GM18498 (cell line): Measurements from ENCODE around the gene TMEM181.
"Not testable (repeated sequence)": the region's sequence is repeated elsewhere in the genome, so short reads cannot be mapped to it uniquely, and the experiment has no call there.

Experiments
- ATAC-seq: cut with Tn5 transposase; IDR thresholded peaks from one replicate; pipeline ENCODE4 v1.9.1; 2021; ENCODE audit warnings: mild to moderate bottlenecking, moderate library complexity; ENCODE audit not compliant: unreplicated experiment

TMEM181 gene

GRCh38 chr6:158633127-158633526, 73.2 kb downstream of the TMEM181 start:
- no peak for ATAC-seq

GRCh38 chr6:158634695-158635426, 75.0 kb downstream of the TMEM181 start:
- ATAC-seq, result no peak

GRCh38 chr6:158635427-158636073, 75.7 kb downstream of the TMEM181 start:
- ATAC-seq, result no peak

GRCh38 chr6:158636778-158637177, 76.9 kb downstream of the TMEM181 start:
- ATAC-seq, result no peak

GRCh38 chr6:158638324-158638854, 78.5 kb downstream of the TMEM181 start:
- no peak for ATAC-seq

GRCh38 chr6:158639056-158639455, 79.2 kb downstream of the TMEM181 start:
- ATAC-seq, result no peak

GRCh38 chr6:158640519-158640918, 80.6 kb downstream of the TMEM181 start:
- no peak for ATAC-seq

- no peak for ATAC-seq
These were observed 82.3 kb downstream of the TMEM181 start for GRCh38 chr6:158642097-158642601.

- ATAC-seq, result peak; percentile 0
These were observed 83.9 kb downstream of the TMEM181 start for GRCh38 chr6:158643836-158644230.

- peak; percentile 65 for ATAC-seq
These were observed 84.6 kb downstream of the TMEM181 start, which contains the start of gene DYNLT1 for GRCh38 chr6:158644231-158645063. TSS of gene DYNLT1 (minus strand) at chr6:158644743. CDS start at chr6:158644708, 35 bp downstream.

GRCh38 chr6:158645064-158646022, 85.5 kb downstream of the TMEM181 start:
- ATAC-seq, result no peak

- ATAC-seq, result no peak
These were observed 86.4 kb downstream of the TMEM181 start for GRCh38 chr6:158646023-158646910.

- ATAC-seq, result no peak
These were observed 87.6 kb downstream of the TMEM181 start for GRCh38 chr6:158647501-158647900.

- ATAC-seq, result peak; percentile 23
These were observed 88.8 kb downstream of the TMEM181 start for GRCh38 chr6:158648682-158649131.

- ATAC-seq, result peak; percentile 52
These were observed 89.6 kb downstream of the TMEM181 start, which contains the start of gene SYTL3 for GRCh38 chr6:158649289-158650143. TSS of gene SYTL3 (plus strand) at chr6:158650054. CDS start at chr6:158663269, 13,215 bp downstream.

GRCh38 chr6:158651981-158652737, 92.3 kb downstream of the TMEM181 start:
- not testable (repeated sequence) for ATAC-seq
